HG03108 (cell line): ENCODE data around the gene FNBP1.
"Not testable (repeated sequence)": the region's sequence is repeated elsewhere in the genome, so short reads cannot be mapped to it uniquely, and the experiment has no call there.

Experiments used
- ATAC-seq: cut with Tn5 transposase; IDR thresholded peaks from one replicate; pipeline ENCODE4 v1.9.1; 2021; ENCODE audit warnings: moderate library complexity; ENCODE audit not compliant: unreplicated experiment

Gene FNBP1

GRCh38 chr9:130022566-130023143 is 20.3 kb downstream of the FNBP1 start:
- ATAC-seq, result no peak

DNA sequence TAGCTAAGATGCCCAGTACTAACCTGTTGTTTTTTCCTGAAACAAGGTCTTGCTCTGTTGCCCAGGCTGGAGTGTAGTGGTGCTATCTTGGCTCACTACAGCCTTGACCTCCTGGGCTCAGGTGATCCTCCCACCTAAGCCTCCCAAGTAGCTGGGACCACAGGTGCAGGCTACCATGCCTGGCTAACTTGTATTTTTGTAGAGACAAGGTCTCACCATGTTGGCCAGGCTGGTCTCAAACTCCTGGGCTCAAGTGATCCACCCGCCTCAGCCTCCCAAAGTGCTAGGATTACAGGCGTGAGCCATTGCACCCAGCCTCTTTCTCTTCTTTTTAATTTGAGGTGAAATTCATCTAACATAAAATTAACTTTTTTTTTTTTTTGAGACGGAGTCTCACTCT is 21.1 kb downstream of the FNBP1 start:
- not testable (repeated sequence) for ATAC-seq

DNA sequence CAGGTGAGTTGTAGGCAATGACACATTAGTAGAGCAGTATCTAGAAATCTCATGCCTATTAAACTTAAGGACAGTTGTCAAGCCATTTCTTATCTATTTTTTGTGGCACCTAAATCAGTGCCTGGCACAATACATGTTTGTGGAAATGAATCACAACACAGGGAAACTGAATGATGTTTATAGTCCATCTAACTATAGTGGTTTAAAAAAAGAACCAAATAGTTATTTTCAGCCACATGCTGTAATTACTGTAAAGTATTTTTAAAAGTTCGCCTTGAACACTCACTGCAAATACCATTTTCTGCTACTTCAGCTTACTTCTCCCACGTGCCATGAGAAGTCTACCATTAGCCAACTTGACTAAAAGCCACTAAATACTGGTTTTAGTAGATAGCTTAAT is 21.9 kb downstream of the FNBP1 start:
- no peak for ATAC-seq

GRCh38 chr9:130020618-130021017 is 22.4 kb downstream of the FNBP1 start:
- no peak for ATAC-seq

GRCh38 chr9:130018265-130018664 is 24.7 kb downstream of the FNBP1 start:
- no peak for ATAC-seq

DNA sequence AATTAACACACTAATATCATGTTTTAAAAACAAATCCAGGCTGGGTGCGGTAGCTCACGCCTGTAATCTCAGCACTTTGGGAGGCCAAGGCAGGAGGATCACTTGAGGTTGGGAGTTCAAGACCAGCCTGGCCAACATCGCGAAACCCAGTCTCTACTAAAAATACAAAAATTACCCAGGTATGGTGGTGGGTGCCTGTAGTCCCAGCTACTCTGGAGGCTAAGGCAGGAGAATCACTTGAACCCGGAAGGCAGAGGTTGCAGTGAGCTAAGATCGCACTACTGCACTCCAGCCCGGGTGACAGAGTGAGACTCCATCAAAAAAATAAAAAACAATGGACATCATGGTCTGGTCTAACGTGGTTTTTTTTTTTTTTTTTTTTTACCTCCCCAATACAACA is 25.5 kb downstream of the FNBP1 start:
- not testable (repeated sequence) for ATAC-seq

GRCh38 chr9:130017076-130017475 is 25.9 kb downstream of the FNBP1 start:
- ATAC-seq, result no peak

DNA sequence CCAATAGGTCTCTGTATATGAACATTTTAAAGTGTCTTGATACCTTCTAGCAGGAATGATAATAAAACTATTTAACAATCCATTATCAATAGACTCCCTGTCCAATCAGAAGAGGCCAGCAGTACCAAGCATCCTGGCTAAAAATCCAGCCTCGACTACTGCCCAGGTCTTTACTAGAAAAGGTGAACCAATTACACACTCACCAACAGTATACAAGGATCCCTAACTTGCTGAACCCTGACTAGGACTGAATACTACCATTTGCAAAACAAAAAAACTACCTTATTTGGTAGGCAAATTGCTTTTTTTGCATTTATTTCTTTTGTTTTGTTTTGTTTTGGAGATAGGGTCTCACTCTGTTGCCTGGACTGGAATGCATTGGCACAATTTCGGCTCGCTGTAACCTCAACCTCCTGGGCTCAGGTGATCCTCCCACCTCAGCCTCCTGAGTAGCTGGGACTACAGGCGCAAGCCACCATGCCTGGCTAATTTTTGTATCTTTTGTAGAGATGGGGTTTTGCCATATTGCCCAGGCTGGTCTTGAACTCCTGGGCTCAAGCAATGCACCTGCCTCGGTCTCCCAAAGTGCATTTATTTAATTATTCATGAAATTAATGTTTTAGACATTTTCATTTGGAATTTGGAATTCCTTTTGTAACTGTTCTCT is 27.5 kb downstream of the FNBP1 start:
- ATAC-seq, result no peak

- ATAC-seq, result no peak
Observed at GRCh38 chr9:130013326-130013725, 29.7 kb downstream of the FNBP1 start.

- ATAC-seq, result peak; percentile 35
Observed at GRCh38 chr9:130010151-130010988, 32.6 kb downstream of the FNBP1 start.

GRCh38 chr9:130009546-130009945 is 33.4 kb downstream of the FNBP1 start:
- not testable (repeated sequence) for ATAC-seq

- no peak for ATAC-seq
Observed at GRCh38 chr9:130008538-130008937, 34.5 kb downstream of the FNBP1 start.

GRCh38 chr9:130006952-130007351 is 36.0 kb downstream of the FNBP1 start:
- ATAC-seq, result not testable (repeated sequence)

DNA sequence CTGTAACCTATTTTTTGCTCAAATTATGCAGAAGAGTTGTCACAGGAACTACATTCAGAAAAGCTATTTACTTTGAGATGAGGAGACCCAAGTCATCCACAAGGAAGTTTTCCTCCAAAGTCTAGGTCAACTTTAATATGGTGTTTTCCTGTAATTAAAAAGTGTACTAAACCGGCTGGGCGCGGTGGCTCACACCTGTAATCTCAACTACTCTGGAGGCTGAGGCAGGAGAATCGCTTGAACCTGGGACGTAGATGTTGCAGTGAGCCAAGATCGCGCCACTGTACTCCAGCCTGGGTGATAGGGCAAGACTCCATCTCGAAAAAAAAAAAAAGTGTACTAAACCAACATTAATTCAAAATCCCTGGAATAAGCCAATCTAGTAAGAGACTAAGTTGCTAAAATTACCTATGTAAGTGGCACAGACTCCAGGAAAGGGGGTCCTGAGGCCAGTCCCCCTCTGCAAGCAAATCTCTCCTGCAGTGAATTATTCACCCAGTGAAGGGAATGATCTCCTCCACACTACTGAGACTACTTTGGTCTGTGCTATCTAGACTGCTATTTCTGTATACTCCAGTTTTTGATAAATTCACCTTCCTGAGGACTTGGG is 38.9 kb downstream of the FNBP1 start:
- ATAC-seq, result no peak

DNA sequence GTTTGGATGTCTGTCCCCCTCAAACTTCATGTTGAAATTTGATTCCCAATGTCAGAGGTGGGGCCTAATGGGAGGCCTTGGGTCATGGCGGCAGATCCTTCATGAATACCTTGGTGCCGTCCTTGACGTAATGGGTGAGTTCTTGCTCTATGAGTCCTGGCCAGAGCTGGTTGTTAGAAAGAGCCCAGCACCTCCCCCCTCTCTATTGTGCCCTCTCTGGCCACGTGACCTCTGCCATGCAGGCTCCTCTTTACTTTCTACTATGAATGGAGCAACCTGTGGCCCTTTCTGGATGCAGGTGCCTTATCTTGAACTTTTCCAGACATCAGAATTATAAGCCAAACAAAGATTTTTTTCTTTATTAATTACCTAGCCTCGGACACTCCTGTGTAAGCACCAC is 40.7 kb downstream of the FNBP1 start:
- ATAC-seq, result no peak

GRCh38 chr9:130001190-130001589 is 41.8 kb downstream of the FNBP1 start:
- no peak for ATAC-seq

DNA sequence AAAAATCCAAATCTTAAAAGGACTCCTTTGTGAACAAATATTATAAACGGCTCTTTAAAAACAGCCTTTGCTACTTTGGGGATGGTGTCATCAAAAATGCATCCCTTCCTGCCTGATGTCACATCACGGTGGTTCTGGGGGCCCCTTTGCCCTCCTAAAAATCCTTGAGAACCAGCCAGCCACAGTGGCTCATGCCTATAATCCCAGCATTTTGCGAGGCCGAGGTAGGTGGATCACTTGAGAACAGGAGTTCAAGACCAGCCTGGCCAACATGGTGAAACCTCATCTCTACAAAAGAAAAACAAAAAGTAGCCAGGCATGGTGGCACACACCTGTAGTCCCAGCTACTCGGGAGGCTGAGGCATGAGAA is 43.9 kb downstream of the FNBP1 start:
- no peak for ATAC-seq

GRCh38 chr9:129998491-129999140 is 44.4 kb downstream of the FNBP1 start:
- no peak for ATAC-seq

GRCh38 chr9:129997706-129998105 is 45.3 kb downstream of the FNBP1 start:
- not testable (repeated sequence) for ATAC-seq

GRCh38 chr9:129996161-129996830 is 46.7 kb downstream of the FNBP1 start:
- ATAC-seq, result no peak
